ENCODE measurements around the gene CPVL. TPM values are rescaled to one million over a fixed set of nuclear protein-coding genes. Genes with fewer than 3 reads are reported as not detected.

Gene CPVL
- total and polyA plus RNA-seq, 2 donors (not counting 1 experiment from before 2014, with no cell fraction given): 2.6 TPM; not detected in 1

- no peaks in the 10 kb centered on the region for H3K4me1 ChIP-seq (ENCODE audit: control insufficient read depth in 2 of 2, insufficient read depth in 2 of 2, low read length in 2 of 2)
- H3K9me3 ChIP-seq (ENCODE audit: control extremely low read depth in 1 of 3, control insufficient read depth in 2 of 3, insufficient read depth in 1 of 3, low read length in 2 of 3): no peaks in the 10 kb centered on the region
- no peaks in the 10 kb centered on the region for H4K20me1 ChIP-seq (ENCODE audit: control insufficient read depth, insufficient read depth, low read length, poor library complexity, severe bottlenecking)
- no peak overlapping the region for H3K9ac ChIP-seq (ENCODE audit: low read length)
- no peak overlapping the region for H2AFZ ChIP-seq (ENCODE audit: insufficient read depth, low read depth, low read length, poor library complexity, severe bottlenecking)
- no peak overlapping the region for H3K27ac Mint-ChIP-seq
- ChIA-PET CTCF (no interaction called here), POLR2A (no interaction called here)
- H3K4me3 ChIP-seq (ENCODE audit: control extremely low read depth in 1 of 5, extremely low read depth in 1 of 5, insufficient read depth in 1 of 5, low read depth in 2 of 5, low read length in 4 of 5): no peak overlapping the region
- no peaks in the 10 kb centered on the region for H3K36me3 ChIP-seq (replicated peaks in 1 of 2; ENCODE audit: control extremely low read depth in 1 of 2, control insufficient read depth in 1 of 2, extremely low read depth in 1 of 2, insufficient read depth in 2 of 2, low read length in 1 of 2)
- ATAC-seq (ENCODE audit: low read depth): no peak
- no peak overlapping the region for H3K4me2 ChIP-seq (replicated peaks; ENCODE audit: low read depth, low read length, poor library complexity, severe bottlenecking)
- no peaks in the 10 kb centered on the region for H3K9me3 Mint-ChIP-seq (ENCODE audit: insufficient read depth)
- H3K4me1 Mint-ChIP-seq: no peaks in the 10 kb centered on the region
- H3K4me3 Mint-ChIP-seq: no peak overlapping the region
- no peak overlapping the region for H3K27ac ChIP-seq (ENCODE audit: low read length in 2 of 2)
- no peak for TF ChIP-seq EZH2 (IDR thresholded peaks at IDR 0.05; ENCODE audit: borderline replicate concordance, insufficient read depth, low read depth, low read length, poor library complexity, severe bottlenecking)
- no peak for TF ChIP-seq CTCF (IDR thresholded peaks at IDR 0.05)
- H3K79me2 ChIP-seq (ENCODE audit: control insufficient read depth, insufficient read depth, low read length): no peaks in the 10 kb centered on the region
- no peaks in the 10 kb centered on the region for H3K27me3 ChIP-seq (replicated peaks in 1 of 4; ENCODE audit: control extremely low read depth in 1 of 4, control insufficient read depth in 3 of 4, insufficient read depth in 4 of 4, low read length in 3 of 4)
- intact Hi-C loops (cut with micrococcal nuclease): no loop called here
- no peak for DNase-seq
- H3K27me3 Mint-ChIP-seq: peaks cover 28% of the 10 kb centered on the region
- 100% methylated on average over 1 of the region's 2 CpGs for WGBS (ENCODE audit: insufficient coverage)
Measured at GRCh38 chr7:29008590-29008989, 137.7 kb downstream of the CPVL start.

- H3K36me3 ChIP-seq (replicated peaks in 1 of 2; ENCODE audit: control extremely low read depth in 1 of 2, control insufficient read depth in 1 of 2, extremely low read depth in 1 of 2, insufficient read depth in 2 of 2, low read length in 1 of 2): no peaks in the 10 kb centered on the region
- ATAC-seq (ENCODE audit: low read depth) (no peak), DNase-seq (no peak)
- no peak overlapping the region for H3K27ac ChIP-seq (ENCODE audit: low read length in 2 of 2)
- H2AFZ ChIP-seq (ENCODE audit: insufficient read depth, low read depth, low read length, poor library complexity, severe bottlenecking): no peak overlapping the region
- Mint-ChIP-seq H3K4me1 (no peaks in the 10 kb centered on the region), H3K27me3 (peaks cover 28% of the 10 kb centered on the region), H3K9me3 (ENCODE audit: insufficient read depth) (no peaks in the 10 kb centered on the region), H3K27ac (no peak overlapping the region), H3K4me3 (no peak overlapping the region)
- H3K4me1 ChIP-seq (ENCODE audit: control insufficient read depth in 2 of 2, insufficient read depth in 2 of 2, low read length in 2 of 2): no peaks in the 10 kb centered on the region
- ChIA-PET CTCF (no interaction called here), POLR2A (no interaction called here)
- no peak overlapping the region for H3K9ac ChIP-seq (ENCODE audit: low read length)
- H4K20me1 ChIP-seq (ENCODE audit: control insufficient read depth, insufficient read depth, low read length, poor library complexity, severe bottlenecking): no peaks in the 10 kb centered on the region
- no peak overlapping the region for H3K4me3 ChIP-seq (ENCODE audit: control extremely low read depth in 1 of 5, extremely low read depth in 1 of 5, insufficient read depth in 1 of 5, low read depth in 2 of 5, low read length in 4 of 5)
- intact Hi-C loops (cut with micrococcal nuclease): no loop called here
- TF ChIP-seq EZH2 (IDR thresholded peaks at IDR 0.05; ENCODE audit: borderline replicate concordance, insufficient read depth, low read depth, low read length, poor library complexity, severe bottlenecking): no peak
- TF ChIP-seq CTCF (IDR thresholded peaks at IDR 0.05): no peak
- no peak overlapping the region for H3K4me2 ChIP-seq (replicated peaks; ENCODE audit: low read depth, low read length, poor library complexity, severe bottlenecking)
- H3K9me3 ChIP-seq (ENCODE audit: control extremely low read depth in 1 of 3, control insufficient read depth in 2 of 3, insufficient read depth in 1 of 3, low read length in 2 of 3): no peaks in the 10 kb centered on the region
- H3K27me3 ChIP-seq (replicated peaks in 1 of 4; ENCODE audit: control extremely low read depth in 1 of 4, control insufficient read depth in 3 of 4, insufficient read depth in 4 of 4, low read length in 3 of 4): no peaks in the 10 kb centered on the region
- no CpG with 5 or more reads among the region's 2 CpGs for WGBS (ENCODE audit: insufficient coverage)
- H3K79me2 ChIP-seq (ENCODE audit: control insufficient read depth, insufficient read depth, low read length): no peaks in the 10 kb centered on the region
Measured at GRCh38 chr7:29007127-29007526, 139.2 kb downstream of the CPVL start.

Data from B cell (primary cell).